GM18508 (cell line): Measurements from ENCODE around the gene CD2AP.

Source experiments
- ATAC-seq: cut with Tn5 transposase; IDR thresholded peaks from one replicate; pipeline ENCODE4 v1.9.1; 2021; ENCODE audit warnings: moderate number of reproducible peaks; ENCODE audit not compliant: insufficient read depth, unreplicated experiment

CD2AP gene

GRCh38 chr6:47669684-47670513, 192.3 kb downstream of the CD2AP start:
- no peak for ATAC-seq

GRCh38 chr6:47670851-47671250, 193.3 kb downstream of the CD2AP start:
- ATAC-seq = no peak

GRCh38 chr6:47671777-47672176, 194.2 kb downstream of the CD2AP start:
- no peak for ATAC-seq

- ATAC-seq = no peak
Observed at GRCh38 chr6:47672816-47673215, 195.2 kb downstream of the CD2AP start.

- ATAC-seq = no peak
Observed at GRCh38 chr6:47674673-47675072, 197.1 kb downstream of the CD2AP start.
